Neural progenitor cell (in vitro differentiated cells): ENCODE measurements around the gene SLC35G4.

Experiments
- EZH2 ChIP-seq: fragments of 200-600 bp; sonication (generic); IDR thresholded peaks from 2 replicates; pipeline ENCODE4 v1.6.1; 2017; ENCODE audit warnings: antibody characterized with exemption, mild to moderate bottlenecking, moderate library complexity
- TF ChIP-seq, protein P1 (sequence below): fragments of 200-600 bp; sonication (generic); IDR thresholded peaks from 2 replicates; pipeline ENCODE4 v1.5.1; 2017; ENCODE audit warnings: antibody characterized with exemption, mild to moderate bottlenecking

DNA sequence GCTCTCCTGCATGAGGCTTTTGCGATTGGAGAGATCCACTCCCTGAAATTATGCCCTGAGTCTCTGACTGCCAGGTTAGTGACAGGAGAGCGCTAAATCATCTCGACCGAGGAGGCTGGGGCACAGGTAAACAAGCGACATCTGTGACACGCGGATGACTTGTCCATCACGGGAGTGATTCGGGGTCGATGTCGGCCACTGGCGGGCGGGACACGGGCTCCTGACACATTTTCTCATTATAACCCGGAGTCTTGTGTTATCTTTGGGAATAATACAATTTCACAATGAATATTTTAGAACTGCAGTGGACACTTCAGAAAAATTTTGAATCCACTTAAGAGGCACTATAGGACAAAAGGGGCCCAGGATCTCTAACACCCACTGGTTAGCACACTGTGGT, 29.5 kb upstream of the SLC35G4 start:
- TF ChIP-seq EZH2: no peak
- TF ChIP-seq, protein P1, sequence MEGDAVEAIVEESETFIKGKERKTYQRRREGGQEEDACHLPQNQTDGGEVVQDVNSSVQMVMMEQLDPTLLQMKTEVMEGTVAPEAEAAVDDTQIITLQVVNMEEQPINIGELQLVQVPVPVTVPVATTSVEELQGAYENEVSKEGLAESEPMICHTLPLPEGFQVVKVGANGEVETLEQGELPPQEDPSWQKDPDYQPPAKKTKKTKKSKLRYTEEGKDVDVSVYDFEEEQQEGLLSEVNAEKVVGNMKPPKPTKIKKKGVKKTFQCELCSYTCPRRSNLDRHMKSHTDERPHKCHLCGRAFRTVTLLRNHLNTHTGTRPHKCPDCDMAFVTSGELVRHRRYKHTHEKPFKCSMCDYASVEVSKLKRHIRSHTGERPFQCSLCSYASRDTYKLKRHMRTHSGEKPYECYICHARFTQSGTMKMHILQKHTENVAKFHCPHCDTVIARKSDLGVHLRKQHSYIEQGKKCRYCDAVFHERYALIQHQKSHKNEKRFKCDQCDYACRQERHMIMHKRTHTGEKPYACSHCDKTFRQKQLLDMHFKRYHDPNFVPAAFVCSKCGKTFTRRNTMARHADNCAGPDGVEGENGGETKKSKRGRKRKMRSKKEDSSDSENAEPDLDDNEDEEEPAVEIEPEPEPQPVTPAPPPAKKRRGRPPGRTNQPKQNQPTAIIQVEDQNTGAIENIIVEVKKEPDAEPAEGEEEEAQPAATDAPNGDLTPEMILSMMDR: no peak
